T-helper 1 cell treated with Interleukin-12 subunit alpha and Interleukin-12 subunit beta and Interleukin-4 antibody, amounts not matched to agents 30 ng/mL and 1 ng/mL, for 36 hours (primary cell): ENCODE results near the gene TCP11. TPM values are rescaled to one million over a fixed set of nuclear protein-coding genes. Genes with fewer than 3 reads are reported as not detected.

Experiments
- intact Hi-C: fragments of 100-400 bp; cut with micrococcal nuclease; formaldehyde crosslinking; loops from one replicate; pipeline ENCODE4 v1.15.1; 2024
- total RNA-seq: library from RNA; stranded (reverse); gene quantifications from 2 replicates; pipeline ENCODE4 v1.2.3, GENCODE V29; 2022

Gene TCP11
- total RNA-seq, 1 donor from 2014 or later = not detected

DNA sequence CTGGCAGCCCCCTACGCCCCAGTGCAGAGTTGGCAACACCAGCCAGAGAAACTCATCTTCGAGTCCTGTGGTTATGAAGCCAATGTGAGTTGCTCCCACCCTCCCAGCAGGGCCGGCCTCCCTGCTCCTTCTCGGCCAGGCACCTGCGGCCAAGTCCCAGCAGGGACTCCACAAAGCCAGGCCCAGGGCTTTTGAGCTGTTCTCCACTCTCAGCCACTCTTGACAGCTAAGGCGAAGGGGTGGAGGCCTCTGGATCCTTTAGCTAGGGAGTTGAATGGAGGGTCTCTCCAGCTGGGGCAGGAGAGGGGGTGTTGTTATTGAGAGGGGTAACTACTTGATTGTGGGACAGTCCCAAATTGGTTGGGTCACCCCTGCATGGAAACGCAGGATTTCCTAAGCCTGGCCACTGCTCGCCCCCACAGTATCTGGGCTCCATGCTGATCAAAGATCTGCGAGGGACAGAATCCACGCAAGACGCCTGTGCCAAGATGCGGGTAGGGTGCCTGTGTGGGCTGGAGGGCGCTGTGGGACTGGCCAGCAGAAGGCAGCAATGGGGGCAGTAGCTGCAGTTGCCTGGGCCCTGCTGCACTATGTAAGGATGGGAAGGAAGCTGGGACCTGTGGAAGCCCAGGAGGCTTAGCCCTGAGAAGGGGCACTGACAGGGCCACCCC lies 58.3 kb downstream of the TCP11 start:
- intact Hi-C loops = no loop called here

DNA sequence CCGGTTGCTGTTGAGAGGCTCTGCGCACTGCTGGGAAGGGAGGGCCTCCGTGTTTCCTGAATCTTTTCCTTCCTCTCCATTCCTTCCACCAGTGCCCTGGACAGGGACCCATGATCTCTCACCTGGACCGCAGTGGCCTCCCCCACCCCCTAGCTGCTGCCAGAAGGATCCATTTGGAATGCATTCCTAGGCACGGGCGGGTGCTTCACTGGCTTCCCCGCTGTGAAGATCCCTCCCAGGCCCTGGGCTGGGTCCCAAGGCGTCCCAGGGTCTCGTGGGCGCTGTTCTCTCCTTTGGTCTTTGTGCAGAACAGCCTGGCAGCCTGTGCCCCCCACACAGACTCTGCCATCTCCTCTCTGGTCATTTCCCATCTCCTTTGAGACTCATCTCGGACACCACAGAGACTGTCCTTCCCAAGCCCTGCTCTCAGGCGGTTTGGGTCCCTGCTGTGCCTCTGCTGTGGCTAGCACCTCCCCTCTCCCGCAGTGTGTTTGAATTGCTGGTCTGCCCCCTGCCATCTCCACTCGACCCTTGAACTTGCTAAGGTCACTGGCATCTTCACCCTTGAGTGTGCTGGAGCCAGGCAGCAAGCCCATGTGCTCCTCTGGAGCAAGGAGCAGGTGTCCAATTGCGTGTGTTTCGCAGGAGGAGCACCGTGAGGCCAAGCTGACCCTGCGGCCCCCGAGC lies 59.0 kb downstream of the TCP11 start:
- intact Hi-C loops = no loop called here

DNA sequence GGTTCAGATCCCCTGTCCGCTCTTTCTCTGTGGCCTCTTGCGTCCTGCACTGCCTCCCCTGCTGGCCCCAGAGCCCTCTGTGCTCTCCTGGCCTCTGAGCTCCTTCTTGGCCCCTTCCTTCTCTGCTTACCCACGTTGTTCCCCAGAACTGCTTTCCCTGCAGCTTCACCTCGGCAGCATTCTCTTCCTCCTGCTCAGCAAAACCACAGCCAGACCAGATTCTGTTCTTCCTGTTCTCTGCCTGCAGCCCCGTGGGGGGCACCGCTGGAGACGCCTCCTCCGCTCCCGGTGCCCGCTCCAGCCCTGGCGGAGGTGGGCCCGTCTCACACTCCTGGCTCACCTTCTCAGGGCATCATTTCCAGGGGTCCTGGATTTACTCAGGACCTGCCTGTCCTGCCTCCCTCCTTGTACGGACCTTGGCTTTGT lies 59.7 kb downstream of the TCP11 start:
- intact Hi-C loops = no loop called here

DNA sequence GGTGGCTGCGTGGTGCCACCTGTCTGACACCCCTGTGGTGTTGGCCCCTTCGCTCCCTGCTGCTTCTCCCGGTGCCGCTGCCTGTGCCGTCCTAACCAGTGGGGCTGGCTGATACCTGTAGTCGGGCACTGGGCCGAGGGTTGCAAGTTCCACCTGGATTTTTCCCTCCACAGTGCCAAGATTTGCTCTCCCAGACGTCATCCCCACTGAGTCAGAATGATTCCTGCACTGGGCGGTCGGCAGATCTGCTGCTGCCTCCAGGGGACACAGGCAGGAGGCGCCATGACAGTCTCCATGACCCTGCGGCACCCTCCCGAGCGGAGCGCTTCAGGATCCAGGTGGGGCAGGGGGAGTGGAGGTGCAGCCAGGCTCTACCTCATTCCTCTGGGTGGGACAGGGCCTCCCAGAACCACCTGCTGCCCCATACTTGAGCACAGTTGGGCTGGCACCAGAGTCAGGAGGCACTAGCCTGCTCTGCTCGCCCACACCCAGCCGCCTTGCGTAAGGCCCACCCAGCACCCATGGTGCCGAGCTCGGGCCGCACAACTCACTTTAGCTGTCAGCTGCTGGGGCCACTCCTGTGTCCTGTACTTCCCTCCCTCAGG lies 60.2 kb downstream of the TCP11 start:
- intact Hi-C loops = no loop called here

DNA sequence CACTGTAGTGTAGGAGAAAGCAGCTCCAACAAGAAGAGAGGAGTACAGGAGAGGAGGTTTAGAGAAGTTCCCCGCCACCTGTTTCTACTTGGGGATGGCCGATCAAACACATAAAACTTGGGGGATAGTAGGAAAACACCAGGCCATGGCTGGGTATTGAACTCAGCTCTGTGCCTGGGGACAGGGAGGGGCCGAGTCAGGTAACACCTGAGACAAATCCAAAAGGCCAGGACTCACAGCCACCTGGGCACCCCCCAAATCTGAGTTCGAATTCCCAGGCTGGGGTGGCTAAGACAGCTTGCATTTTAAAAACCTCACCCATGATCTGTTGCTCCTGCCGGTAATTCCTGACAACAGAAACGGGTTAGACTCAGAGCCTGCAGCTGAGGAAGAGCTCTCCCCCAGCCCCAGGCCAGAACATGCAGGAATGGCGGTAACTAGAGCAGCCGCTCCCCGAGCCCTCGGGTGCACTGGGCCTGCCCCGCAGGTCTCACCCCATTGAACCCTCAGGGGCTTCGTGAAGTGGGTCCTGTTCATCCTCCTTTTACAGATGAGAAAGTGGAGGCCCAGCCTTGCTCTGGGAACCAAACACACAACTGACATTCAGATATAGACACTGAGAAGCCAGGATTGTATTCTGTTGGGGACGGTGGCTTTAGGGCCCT lies 61.0 kb downstream of the TCP11 start:
- intact Hi-C loops = no loop called here

DNA sequence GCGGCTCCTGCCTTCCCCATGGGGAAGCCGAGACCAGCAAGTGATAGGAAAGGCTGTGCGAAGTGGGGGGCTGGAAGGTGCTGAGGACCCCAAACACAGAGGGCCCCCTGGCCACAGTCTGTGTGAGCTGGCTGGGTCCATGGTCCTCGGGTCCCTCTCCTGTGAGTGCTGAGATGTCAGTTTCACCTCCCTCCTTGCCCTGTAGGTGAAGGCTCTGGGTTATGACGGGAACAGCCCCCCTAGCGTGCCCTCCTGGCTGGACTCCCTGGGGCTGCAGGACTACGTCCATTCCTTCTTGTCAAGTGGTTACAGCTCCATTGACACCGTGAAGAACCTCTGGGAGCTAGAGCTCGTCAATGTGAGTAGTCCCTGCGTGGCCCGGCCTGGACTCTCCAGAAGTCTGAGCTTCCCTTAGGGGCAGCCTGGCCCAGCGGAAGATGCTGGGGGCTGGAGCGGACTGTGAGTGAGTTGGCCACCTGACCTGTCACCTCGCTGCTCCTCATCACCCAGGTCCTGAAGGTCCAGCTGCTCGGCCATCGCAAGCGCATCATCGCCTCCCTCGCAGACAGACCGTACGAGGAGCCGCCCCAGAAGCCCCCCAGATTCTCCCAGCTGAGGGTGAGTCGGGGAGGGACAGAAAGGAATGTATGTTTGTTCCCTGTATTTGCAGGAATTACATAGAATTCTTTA lies 61.7 kb downstream of the TCP11 start:
- intact Hi-C loops = no loop called here

DNA sequence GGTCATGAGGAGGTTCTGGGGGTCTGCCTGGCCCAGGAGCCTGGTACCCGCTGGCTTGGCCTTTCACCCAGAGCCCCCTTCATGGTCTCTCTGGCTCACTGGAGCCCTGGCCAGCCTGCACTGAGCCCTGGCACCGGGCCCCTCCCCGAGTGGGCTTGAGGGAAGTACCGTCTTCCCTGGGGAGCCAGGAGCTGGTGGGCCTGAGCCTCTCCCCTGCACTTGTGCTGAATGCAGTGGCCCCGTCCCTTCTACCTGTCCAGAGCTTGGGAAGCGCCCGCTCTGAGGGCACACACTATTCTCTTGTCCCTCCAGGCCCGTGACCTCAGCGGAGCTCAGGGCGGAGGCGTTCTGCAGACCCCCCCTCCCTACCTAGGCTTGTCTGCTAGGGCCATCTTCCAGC lies 62.2 kb downstream of the TCP11 start:
- intact Hi-C loops = no loop called here

DNA sequence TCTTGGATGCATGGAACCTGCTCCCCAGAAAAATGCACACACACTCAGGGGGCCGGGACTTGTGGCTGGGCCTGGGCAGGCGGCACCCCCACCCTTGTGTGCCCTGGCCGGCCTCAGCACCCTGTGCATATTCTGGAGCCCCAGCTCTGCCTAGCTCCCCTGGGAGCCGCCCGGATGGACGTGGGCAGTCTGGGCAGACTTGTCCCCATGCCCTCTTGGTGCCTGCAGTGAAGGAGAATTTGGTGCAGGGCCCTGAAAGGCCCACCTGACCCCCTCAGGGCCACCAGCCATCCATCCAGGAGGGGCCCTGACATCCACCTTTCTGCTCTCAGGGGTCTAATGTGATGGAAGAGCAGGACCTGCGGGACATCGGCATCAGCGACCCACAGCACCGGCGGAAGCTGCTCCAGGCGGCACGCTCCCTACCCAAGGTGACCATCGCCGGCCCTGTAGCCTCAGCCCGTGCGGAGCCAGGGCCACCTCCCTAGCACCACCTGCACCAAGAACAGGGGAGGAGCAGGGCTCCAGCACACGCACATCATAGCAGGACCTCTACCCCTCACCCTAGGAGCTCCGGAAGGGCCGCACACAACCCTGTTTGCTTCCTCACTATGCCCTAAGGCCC lies 62.8 kb downstream of the TCP11 start:
- intact Hi-C loops = no loop called here

DNA sequence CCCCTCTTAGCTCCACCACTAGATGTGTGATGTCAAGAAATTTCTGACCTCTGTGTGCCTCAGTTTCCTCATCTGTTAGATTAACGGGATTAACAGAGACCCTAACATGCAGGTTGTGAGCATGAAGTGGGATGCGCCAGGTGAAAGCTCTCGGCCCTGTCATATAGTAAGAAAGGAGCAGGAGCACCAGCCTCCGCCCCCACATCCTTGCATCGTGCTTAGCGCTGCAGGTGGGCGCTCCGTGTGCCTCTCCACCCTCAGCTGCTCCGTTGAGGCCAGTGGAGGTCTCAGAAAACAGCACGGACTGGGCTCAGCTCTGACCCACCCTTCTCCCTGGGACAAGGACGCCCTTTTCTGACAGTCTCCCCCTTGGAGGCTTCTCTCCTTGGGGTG lies 63.4 kb downstream of the TCP11 start:
- intact Hi-C loops = no loop called here

DNA sequence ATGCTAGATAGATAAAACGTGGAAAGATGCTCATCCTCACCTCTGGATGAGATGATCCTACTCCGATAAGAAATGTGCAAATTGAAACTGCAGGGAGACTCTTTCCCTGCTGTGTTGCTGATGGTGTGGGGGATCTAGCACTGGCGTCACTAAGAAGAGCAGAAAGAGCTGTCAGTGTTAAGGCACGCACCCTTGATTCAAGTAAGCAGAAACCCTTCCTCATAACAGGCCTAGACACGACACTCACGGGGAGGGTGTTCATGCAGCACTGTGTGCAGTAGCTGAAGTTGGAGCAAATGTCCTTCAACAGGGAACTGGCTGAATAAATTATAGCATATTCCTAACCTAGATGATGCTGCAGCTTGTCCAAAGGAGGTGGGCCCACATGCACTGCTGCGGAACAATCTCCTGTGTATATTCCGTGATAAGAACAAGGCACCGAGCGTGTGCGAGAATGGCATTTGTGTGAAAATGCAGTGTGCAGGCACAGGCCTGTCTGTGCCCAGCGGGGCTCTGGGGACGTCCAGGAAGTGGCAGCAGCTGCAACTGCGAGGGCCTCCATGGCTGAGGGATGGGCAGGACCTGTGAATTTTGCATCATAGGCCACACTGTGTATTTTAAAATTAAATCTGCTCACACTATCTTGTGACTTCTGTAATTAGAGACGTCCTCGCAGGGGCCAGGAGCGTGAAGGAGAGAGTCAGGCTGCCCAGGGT lies 64.0 kb downstream of the TCP11 start:
- intact Hi-C loops = no loop called here

DNA sequence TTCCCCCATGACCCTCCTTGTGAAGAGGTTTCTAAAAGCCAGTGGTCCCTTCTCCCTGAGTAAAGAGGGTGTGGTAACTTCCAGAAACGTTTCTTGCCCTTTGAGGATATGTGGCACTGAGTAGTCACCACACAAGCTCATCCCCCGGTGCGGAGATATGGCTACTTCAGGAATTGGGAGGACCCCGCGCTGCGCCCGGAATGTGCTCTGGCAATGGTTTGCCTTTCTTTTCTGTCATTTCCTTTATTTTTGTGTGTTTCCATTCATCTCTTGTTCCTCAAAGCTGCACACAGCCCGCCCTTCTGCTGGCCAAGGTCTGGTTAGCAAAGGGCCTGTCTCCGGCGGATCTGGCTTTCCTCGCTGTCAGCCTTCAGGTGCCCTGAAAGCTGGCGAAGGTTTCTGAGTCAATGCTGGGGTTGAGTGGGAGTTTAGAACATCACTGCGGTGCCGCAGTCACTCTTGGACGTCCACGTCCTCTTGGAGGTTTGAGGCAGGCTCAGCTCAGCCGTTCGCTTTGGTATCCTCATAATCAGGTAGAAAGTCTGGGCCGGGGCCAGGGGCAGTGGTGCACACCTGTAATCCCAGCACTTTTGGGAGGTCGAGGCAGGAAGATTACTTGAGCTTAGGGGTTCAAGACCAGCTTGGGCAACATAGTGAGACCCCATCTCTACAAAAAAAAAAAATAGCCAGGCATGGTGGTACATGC lies 67.2 kb downstream of the TCP11 start:
- intact Hi-C loops = no loop called here

DNA sequence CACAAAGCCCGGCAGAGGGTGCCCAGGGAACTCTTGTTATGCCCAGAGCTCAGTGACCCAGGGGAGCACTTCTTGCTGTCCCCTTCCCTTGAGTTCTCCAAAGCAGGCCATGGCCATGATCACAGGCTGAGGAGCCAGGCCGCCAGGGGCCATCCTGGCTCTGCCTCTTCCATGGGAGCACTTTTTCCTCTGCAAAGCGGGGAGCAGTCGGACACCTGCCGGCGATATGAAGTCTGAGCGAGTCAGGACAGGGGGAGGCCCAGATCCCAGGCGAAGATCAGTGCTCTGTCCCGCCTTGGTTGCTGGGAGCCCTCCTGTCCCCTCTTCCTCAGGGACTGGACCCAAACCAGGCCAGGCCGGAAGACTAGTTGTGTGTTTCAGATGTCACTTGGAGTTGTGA lies 67.9 kb downstream of the TCP11 start:
- intact Hi-C loops = no loop called here

DNA sequence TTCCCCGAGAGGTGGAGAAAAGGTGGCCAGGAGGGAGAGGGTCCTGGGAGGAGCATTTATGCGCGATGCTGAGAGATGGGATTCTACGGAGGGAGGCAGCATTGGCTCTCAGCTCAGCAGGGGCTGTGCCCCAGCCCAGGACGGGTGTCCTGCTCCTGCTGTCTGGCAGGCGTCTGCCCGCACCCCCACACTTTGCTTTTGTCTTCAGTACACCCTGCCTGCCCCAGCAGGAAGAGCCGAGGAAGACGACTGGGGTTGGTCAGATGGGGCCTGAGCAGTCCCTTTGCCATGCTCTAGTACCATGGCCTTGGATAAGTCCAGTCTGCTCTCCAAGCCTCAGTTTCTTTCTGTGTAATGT lies 68.5 kb downstream of the TCP11 start:
- intact Hi-C loops = no loop called here

DNA sequence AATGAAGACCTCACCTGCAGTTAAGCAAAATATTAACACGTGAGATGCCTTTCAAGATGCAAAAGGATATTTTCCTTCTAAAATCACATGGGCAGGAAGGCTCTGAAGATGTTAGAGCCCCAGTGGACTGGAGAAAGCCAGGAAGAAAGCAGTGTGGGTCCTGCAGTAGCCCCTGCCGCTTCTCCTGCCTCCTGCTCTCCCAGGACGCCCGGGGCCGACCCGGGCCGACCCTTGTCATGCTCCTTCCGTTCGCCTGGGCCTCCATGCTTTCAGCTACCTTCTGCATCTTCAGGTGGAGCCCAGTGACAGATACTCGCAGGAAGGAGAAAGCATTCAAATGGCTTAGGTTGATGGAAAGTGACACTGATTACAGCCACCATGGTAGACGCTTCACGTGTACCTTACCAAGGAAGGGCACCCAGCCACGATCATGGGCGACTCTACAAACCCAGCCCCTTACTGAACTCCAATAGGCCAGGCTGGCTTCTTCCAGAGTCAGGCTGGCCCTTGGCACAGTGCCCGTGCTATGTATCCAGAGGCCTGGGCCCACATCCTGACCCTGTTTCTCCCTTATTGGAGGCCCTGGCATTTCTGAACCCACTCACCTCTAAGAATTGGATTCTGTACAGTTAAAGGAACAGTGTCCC lies 69.0 kb downstream of the TCP11 start:
- intact Hi-C loops = no loop called here

DNA sequence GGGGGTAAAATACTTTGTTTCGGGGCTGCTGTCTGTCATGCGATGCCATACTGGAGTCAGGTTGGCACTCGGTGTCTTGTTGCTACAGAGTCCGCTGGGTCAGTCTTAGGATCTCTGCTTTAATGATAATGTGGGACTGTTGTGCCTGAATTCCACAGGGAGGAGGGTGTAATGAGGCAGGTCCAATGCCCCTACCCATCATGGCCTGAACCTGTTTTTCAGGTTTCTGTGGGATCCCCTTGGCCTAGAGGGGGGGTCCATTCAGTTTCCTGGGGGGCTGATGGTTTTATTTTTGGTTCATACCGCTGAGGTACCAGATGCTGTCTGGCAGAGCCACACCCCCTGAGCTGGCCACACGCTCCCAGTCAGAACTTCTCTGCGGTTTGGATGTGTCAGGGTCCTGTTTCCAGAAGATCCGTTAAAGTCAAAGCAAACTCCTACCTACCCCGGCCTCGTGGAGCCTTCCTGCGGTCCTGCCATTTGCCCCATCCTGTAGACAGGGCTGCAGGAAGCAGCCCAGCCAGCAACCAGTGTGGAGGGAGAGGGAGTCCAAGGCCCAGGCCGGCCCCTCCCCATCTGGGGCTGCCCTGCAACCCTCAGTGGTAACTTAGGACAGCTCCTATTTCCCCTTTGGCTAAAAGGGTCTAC lies 69.7 kb downstream of the TCP11 start:
- intact Hi-C loops = no loop called here

DNA sequence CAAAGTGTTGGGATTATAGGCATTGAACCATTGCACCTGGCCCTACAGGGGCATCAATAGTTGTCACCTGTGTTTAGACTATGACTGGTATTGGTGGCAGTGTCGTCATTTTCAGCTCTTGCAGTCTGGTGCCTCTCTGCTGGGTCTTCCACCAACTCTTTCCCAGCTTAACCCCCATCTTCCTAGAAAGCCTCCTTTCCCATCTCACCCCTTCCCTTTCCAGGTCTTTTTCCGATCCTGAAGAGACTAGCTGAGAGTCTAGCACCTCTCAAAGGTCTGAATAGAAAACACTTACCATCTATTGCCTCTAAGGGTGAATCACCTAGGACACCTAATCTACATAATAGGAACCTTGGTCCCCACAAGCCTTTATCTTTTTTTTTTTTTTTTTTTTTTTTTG lies 71.0 kb downstream of the TCP11 start:
- intact Hi-C loops = no loop called here

DNA sequence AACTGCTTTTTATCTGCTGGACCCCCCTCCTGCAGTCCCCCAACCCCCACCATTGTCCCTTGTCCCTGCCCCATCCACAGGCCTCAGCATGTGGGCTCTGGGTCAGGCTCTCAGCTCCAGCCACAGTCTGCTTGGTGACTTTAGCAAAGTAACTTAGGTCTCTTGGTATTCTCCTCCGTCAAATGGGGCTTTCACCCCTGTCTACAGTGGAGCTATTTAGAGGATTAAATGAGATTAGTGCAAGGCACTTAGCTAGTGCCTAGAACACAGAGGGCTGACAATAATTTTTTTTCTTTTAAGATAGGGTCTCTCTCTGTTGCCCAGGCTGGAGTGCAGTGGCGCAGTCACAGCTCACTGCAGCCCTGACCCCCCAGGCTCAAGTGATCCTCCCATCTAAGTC lies 71.9 kb downstream of the TCP11 start:
- intact Hi-C loops = no loop called here

DNA sequence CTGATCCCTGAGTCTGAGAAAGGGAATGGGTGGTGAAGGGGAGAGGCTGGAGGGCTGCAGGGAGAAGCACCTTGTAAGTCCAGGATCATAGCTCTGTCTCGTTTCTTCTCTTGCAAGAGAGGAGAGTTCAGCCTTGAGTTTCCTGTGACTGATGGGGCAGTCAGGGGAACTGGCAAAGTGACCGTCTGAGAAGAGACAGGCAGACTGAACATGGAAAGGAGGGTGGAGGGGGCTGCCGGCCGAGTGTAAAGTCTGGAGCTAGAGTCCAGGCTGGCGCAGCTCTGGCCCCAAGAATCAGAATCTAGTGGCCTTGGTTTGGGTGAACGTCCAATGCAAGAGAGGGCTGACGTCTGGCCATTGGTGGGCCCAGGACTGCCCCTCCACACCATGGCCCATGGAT lies 72.5 kb downstream of the TCP11 start:
- intact Hi-C loops = no loop called here

DNA sequence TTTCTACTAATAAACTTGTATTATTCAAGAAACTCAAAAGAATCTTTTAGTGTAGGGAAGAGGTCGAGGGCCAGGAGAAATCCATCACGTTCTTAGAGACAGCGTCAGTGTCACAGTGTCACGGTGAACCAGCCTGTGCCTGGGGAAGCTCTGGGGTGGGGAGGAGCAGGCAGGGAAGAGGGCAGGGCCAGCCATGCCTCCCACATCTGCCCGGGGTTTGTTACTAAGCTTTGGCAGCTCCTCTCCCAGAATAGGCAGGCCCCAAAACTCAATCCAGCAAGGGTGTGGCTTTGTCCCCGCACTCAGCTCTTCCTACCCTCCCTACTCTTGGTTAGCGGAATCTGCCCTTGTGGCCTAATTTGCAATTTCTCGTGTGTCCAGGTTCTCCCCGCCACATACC lies 72.9 kb downstream of the TCP11 start:
- intact Hi-C loops = no loop called here
